Stimulated activated CD8-positive, alpha-beta memory T cell treated with anti-CD3 and anti-CD28 coated beads, Interleukin-15, amount 100 ng/mL, for 24 hours (primary cell): ENCODE results near the gene ZYG11B.
"Not testable (repeated sequence)": the region's sequence is repeated elsewhere in the genome, so short reads cannot be mapped to it uniquely, and the experiment has no call there.

Experiments
- DNase-seq: peaks from one replicate; pipeline ENCODE4 v3.0.0-alpha.2; 2020; ENCODE audit warnings: low read depth

Gene ZYG11B

DNA sequence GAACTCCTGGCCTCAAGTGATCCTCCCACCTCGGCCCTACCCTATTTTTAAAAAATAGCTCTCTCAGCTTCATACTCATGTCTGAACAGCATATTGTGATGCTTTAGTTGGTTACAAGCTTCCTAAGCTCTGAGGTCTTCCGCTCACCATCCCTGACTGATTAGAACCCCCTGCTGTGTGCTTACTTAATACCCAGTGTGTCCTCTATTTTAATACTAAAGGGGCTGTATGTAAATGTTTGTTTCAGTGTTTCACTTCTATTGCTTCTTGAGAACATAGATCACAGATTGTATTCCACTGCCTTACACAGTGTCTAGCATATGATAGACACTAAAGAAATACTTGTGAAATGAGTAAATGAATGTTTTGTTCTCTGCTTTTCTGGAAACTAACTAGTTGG lies 29.8 kb downstream of the ZYG11B start:
- no peak for DNase-seq

DNA sequence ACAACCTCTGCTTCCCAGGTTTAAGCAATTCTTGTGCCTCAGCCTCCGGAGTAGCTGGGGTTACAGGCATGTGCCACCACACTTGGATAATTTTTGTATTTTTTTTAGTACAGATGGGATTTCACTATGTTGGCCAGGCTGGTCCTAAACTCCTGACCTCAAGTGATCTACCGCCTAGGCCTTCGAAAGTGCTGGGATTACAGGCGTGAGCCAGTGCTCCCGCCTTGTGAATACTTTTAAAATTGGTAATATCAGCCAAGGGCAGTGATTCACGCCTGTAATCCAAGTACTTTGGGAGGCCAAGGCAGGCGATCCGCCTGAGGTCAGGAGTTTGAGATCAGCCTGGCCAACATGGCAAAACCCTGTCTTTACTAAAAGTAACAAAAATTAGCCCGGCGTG lies 33.7 kb downstream of the ZYG11B start:
- DNase-seq: no peak

DNA sequence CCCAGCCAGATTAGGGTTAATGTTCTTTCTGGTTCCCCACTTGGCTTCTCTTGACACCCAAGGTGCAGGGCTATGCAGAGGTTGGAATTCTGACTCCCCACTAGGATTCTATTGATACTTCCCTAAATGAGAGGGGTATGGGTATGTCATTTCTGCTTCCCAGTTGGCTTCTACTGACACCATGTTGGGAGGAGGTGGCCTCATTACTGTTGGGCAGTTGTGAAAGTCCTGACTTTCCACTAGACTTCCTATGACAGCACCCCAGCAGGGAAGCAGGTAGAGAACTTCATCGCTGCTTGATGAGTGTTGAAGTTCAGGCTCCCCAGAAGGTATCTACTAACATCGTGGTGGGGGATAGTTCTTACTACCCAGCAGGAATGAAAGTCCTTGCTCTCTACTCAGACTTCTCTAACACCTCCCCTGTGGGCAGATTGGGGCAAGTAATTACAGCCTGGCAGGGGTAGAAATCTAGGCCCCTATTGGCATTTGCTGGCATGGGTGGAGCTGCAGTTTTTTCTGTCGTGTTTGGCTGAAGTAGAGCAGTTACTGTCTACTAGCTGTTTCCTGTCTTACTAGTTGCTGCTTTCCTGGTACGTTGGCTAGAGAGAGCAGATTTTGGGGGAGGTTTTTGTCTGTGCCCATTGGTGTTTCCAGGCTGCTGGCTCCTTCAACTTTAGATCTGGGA lies 41.5 kb downstream of the ZYG11B start:
- DNase-seq: no peak

DNA sequence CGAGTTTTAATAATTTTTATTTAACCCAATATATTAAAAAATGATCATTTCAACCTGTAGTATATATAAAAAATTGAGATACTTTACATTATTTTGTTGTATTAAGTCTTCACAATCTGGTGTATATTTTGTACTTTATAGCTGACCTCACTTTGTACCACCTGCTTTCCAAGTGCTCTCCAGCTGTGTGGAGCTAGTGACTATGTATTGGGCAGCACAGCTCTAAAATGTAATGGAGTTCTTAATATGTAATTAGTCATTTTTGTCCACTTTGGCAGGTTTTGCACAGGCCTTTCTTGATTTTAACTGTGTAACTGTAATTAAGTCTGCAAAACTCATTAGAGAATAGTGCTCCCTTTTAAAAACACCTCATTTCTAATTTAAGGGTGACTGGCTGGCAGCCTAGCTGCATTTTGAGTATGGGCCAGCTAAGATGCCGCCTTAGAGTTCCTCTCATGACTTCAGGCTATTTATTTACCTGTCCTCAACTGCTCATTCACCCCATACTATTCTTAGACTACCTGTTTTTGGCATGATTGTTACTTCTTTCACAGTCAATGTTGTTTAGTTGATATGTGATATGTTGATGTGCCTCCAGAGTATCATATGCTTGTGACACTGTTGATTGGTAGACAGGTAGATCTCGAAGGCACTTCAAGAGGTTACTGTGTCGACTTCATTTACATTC lies 43.2 kb downstream of the ZYG11B start:
- DNase-seq: no peak

DNA sequence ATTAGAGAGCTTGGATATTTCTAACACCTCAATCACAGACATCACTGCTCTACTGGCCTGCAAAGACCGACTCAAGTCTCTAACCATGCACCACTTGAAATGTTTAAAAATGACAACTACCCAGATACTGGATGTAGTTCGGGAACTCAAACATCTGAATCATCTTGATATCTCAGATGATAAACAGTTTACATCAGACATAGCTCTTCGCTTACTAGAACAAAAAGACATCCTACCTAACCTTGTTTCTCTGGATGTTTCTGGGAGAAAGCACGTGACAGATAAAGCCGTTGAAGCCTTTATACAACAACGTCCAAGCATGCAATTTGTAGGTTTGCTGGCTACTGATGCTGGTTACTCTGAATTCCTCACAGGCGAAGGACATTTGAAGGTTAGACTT lies 45.1 kb downstream of the ZYG11B start:
- DNase-seq: no peak

DNA sequence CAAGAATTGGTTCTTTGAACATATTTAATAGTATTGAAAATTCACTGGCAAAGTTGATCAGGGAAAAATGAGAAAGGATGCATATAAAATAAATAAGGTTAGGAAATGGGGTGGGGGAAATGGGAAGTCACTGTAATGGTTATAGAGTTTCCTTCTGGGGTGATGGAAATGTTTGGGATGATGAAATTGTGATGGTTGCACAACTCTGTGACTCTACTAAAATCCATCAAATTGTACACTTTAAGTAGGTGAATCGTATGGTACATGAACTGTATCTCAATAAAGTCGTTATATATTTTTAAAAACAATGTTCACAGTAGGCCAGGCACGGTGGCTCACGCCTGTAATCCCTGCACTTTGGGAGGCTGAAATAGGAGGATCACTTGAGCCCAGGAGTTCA lies 59.9 kb downstream of the ZYG11B start:
- DNase-seq: no peak

- not testable (repeated sequence) for DNase-seq
Measured at GRCh38 chr1:52790429-52790828, 64.2 kb downstream of the ZYG11B start.

GRCh38 chr1:52792036-52792435 lies 65.8 kb downstream of the ZYG11B start:
- no peak for DNase-seq

GRCh38 chr1:52793717-52794116 lies 67.5 kb downstream of the ZYG11B start:
- not testable (repeated sequence) for DNase-seq

GRCh38 chr1:52795464-52795863 lies 69.2 kb downstream of the ZYG11B start:
- no peak for DNase-seq

DNA sequence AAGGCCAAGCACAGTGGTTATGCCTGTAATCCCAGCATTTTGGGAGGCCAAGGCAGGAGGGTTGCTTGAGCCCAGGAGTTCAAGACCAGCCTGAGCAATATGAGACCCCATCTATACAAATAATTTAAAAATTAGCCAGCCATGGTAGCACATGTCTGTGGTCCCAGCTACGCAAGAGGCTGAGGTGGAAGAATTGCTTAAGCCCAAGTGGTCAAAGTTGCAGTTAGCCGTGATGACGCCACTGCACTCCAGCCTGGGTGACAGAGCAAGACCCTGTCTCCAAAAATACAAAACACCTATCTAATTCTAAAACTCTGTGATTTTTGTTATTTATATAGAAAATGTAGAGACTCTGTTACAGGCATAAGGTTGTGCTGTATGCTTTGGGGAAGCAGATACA lies 72.1 kb downstream of the ZYG11B start:
- DNase-seq: no peak

- DNase-seq: no peak
Measured at GRCh38 chr1:52801011-52801410, 74.8 kb downstream of the ZYG11B start.

GRCh38 chr1:52804083-52804482 lies 77.8 kb downstream of the ZYG11B start:
- not testable (repeated sequence) for DNase-seq

DNA sequence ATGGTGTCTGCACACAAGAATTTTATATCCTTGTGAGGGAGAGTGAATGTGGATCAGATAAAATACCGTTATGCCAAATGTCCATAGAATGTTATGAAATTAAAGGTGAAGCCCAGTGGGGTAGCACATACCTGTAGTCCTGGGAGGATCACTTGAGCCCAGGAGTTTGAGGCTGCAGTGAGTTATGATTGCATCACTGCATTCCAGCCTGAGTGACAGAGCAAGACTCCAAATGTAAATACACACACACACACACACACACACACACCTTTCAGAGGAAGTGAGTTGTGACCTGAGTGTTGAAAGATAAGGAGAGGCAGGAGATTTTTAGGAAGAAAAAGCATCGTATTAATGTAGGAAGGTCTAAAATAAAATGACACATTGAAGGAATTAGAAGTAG lies 88.2 kb downstream of the ZYG11B start:
- DNase-seq: no peak

GRCh38 chr1:52820830-52821229 lies 94.6 kb downstream of the ZYG11B start:
- not testable (repeated sequence) for DNase-seq

GRCh38 chr1:52825868-52826267 lies 99.6 kb downstream of the ZYG11B start:
- no peak for DNase-seq

DNA sequence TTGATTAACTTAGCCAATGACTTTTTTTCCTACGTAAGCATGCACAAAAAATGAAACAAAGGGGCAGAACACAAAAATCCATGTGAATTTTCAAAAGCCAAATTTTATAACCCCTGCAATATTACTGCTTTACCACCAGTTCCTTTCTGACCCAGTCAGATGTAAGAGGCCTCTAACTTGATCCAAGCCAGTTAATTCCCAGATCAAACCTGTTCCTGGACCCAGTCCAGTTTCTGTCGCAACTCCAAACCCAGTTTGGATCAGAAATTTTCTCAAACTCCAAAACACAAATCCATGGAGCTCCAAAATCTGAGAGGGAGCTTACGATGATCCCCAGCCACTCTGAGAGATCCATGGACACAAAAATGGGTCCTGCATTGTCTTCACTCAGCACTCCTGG lies 108.5 kb downstream of the ZYG11B start:
- no peak for DNase-seq

DNA sequence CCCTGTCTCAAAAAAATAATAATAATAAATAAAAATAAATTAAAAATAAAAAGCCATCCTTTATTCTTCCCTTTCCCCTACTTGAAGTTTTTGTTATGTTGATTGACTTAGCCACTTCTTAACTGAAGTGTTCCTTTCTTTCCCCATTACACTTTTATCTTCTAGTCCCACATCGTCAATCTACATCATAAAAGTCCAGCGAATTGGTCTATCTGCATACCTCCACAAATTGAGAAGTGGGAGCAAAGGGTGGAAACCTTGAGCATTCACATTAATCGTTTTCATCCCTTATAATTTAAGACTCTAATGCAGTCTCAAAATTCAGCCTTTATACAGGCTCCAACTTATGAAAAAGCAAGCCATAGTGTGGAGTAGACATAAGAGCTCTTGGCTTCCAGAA lies 109.8 kb downstream of the ZYG11B start:
- DNase-seq: no peak

DNA sequence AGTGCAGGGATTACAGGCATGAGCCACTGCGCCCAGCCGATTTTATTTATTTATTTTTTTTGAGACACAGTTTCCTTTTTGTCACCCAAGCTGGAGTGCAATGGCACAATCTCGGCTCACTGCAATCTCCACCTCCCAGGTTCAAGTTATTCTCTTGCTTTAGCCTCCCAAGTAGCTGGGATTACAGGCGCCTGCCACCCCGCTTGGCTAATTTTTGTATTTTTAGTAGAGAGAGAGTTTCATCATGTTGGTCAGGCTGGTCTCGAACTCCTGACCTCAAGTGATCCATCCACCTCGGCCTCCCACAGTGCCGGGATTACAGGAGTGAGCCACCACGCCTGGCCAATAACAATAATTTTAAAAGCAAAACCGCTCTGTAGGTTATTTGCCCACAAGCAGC lies 112.9 kb downstream of the ZYG11B start:
- not testable (repeated sequence) for DNase-seq

GRCh38 chr1:52842643-52843310 lies 116.5 kb downstream of the ZYG11B start, which contains the start of gene ZYG11A:
Gene ZYG11A, plus strand, starts transcription at chr1:52842760. Its CDS starts 124 bp downstream, at chr1:52842884.
- DNase-seq: peak; percentile 47

DNA sequence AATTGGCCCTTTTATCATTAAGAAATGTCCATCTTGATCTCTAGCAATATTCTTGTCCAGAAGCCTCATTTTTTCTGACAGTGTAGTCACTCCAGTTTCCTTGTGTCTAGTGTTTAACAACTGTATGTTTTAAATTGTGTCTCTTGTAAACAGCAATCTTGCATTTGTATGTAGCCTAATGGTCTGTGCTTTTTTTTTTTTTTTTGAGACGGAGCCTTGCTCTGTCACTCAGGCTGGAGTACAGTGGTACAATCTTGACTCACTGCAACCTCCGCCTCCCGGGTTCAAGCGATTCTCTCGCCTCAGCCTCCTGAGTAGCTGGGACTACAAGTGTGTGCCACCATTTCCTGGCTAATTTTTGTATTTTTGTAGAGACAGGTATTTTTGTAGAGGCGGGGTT lies 118.9 kb downstream of the ZYG11B start:
- DNase-seq: not testable (repeated sequence)

- no peak for DNase-seq
Measured at GRCh38 chr1:52848423-52848822, 122.2 kb downstream of the ZYG11B start.

DNA sequence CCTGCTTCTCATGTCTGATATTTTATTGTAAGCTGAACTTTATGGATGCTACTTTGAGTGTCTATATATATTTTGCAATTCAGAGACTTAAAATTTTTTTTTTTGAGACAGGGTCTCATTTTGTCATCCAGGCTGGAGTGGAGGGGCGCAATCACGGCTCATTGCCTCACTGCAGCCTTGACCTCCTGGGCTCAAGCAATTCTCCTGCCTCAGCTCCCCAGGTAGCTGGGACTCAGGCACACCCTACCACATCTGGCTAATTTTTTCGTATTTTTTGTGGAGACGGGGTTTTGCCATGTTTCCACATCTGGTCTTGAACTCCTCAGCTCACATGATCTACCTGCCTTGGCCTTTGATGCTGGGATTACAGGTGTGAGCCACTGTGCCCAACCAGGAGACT lies 124.7 kb downstream of the ZYG11B start:
- no peak for DNase-seq
